Measurements from ENCODE around the gene F5.
"Not testable (repeated sequence)": the region's sequence is repeated elsewhere in the genome, so short reads cannot be mapped to it uniquely, and the experiment has no call there.

Gene F5

DNA sequence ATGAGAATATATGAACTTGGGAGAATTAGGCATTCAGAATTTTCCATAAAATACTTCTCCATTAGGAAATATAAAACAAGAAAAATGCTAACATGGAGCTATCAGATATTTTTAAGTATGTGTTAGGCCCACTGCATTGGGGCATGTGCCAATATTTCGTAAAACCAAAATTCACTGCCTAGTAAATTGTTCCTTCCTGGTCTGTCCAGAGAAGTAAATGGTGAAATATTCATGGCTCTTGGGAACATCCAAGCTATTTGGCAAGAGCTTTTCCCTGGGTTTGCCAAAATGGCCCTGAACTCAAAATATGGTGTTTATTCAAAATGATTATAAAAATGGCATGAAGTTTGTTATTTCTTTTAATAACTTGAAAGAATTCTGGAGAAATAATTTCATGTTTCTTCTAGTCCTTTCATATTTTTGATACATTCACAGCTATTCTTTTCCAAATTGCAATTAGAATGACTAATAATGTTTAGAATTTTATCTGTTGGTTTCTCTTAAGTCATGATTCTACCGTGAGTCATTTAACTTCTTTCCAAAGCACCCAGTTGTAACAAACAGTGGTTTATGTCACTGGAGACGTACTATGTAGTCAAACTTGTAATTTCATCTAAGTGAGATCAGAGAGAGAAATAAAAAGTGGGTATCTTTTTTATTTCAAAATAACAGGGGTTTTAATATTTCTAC lies 74.8 kb downstream of the F5 start:
- no peak for DNase-seq (ENCODE audit: low read depth in 2 of 2, low spot score in 1 of 2)

GRCh38 chr1:169510060-169510459 lies 76.2 kb downstream of the F5 start:
- no peak for DNase-seq (ENCODE audit: low read depth in 2 of 2, low spot score in 1 of 2)

GRCh38 chr1:169509354-169509753 lies 76.9 kb downstream of the F5 start:
- no peak for DNase-seq (ENCODE audit: low read depth in 2 of 2, low spot score in 1 of 2)

DNA sequence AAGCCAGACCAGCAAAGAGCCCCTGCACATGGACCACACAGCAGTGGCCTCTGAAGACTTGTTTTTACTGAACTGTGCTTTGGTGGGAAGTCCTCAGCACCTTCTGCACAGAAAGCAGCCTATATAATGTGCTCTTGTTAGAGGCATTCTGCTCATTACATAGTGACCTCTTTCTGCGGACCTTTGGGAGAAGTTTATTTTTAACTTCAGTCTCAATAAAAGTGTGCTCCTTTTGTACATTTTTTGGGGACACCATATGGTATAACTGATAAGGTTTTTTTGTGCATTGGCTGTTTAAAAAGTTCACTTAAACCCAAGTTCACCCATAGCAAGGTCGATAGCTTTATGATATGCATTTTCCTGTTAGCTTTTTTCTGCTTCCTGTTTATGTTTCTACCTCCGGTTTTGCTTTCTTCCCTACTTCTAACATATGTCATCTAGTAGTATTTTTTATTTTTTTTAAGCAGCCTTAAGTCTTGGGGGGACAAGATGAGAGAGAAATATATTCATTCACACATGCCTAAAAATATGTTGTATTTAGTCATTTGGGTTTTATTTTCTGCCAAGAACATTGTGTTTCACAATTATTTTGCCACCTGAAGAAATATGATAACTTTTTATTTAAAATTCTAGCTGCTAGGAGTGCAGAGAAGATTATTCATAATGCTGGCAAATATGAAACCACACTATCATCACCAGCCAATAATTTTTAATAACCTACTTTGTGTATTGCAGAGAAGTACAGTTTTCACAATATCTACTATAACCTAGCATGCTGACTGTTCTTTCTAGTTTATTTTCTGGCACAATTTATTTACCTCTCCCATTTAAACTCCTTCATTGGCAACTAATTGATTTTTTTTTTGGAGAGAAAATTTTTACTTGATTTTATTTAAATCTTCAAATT lies 77.6 kb downstream of the F5 start:
- no peak for DNase-seq (ENCODE audit: low read depth in 2 of 2, low spot score in 1 of 2)

DNA sequence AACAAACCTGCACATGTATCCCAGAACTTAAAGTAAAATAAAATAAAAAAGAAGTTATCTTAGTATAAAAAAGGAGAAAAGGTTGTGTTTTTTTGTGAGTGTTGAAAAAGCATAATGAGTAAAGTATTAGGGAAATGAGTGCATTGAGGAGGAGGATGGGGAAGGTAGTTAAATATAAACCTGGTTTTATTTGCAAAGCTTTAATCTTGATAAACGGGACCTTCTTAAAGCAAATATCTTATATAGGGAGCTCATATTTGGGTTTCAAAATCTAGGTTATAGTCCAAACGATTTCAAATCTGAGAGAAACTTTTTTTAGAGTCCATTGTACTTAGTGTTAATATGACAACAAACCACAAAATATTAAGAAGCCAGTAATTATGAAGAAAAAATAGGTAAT lies 78.9 kb downstream of the F5 start:
- no peak for DNase-seq (ENCODE audit: low read depth in 2 of 2, low spot score in 1 of 2)

DNA sequence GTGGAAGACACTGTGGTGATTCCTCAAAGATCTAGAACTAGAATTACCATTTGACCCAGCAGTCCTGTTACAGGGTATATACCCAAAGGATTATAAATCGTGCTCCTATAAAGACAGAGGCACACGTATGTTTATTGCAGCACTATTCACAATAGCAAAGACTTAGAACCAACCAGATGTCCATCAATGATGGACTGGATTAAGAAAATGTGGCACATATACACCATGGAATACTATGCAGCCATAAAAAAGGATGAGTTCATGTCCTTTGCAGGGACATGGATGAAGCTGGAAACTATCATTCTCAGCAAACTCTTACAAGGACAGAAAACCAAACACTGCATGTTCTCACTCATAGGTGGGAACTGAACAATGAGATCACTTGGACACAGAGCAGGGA lies 82.7 kb downstream of the F5 start:
- not testable (repeated sequence) for DNase-seq (ENCODE audit: low read depth in 2 of 2, low spot score in 1 of 2)

DNA sequence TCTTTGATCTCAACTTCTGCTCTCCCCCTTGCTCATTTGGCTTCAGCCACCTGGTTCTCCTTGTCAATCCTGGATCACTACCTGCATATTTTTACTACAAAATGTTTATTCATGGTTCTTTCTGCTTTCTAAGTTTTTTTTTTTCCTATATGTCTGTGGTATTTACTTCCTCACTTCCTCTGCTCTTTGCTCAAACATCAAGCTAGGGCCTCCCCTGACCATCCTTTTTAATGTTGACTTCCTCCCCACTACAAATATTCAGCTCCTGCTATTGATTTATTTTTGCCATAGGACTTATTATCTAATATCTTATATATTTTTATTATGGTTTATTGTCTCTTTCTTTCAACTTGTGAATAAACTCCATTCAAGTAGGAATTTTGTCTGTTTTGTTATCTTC lies 86.5 kb downstream of the F5 start:
- DNase-seq (ENCODE audit: low read depth in 2 of 2, low spot score in 1 of 2): no peak

- DNase-seq (ENCODE audit: low read depth in 2 of 2, low spot score in 1 of 2): no peak
Observed at GRCh38 chr1:169497317-169497716, 89.0 kb downstream of the F5 start.

DNA sequence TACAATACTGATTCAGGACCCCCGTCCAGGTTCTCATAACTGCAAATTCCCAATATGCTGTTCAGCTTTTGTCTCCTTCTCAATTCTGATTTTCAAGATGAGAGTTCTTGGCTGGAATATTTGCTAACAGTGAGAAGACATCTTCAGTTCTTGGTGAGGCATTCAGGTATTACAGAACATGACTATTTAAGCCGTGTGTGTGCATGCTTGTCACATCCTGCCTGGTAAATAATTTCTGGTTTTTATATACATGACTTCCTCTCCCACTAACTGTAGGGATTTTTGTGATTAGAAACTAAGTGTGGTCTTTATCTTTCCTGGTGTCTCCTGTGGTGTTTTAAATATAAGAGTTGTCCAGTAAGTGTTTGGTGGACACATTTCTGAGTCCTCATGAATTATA lies 90.4 kb downstream of the F5 start:
- no peak for DNase-seq (ENCODE audit: low read depth in 2 of 2, low spot score in 1 of 2)

- no peak for DNase-seq (ENCODE audit: low read depth in 2 of 2, low spot score in 1 of 2)
Observed at GRCh38 chr1:169495046-169495775, 91.1 kb downstream of the F5 start.

DNA sequence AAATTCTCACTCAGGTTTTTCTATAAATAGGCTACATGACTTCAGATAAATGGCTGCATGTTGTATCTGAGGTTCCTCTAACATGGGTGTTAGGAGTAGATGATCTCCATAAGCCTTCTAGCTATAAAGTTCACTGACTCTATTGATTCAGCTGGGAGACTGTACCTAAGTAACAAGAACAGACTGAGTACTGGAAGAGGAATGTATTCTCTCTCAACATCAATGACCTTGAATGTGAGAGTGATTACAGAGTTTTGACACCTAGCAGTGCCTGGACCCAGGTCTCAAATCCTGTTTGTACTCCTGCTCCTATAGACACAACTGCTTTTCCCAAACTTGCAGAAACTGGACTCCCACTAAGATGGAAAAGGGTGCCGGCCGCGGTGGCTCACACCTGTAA lies 91.9 kb downstream of the F5 start:
- no peak for DNase-seq (ENCODE audit: low read depth in 2 of 2, low spot score in 1 of 2)

- DNase-seq (ENCODE audit: low read depth in 2 of 2, low spot score in 1 of 2): no peak
Observed at GRCh38 chr1:169493251-169493650, 93.0 kb downstream of the F5 start.

- no peak for DNase-seq (ENCODE audit: low read depth in 2 of 2, low spot score in 1 of 2)
Observed at GRCh38 chr1:169491845-169492281, 94.4 kb downstream of the F5 start.

- DNase-seq (ENCODE audit: low read depth in 2 of 2, low spot score in 1 of 2): no peak
Observed at GRCh38 chr1:169488157-169488556, 98.1 kb downstream of the F5 start.

- no peak for DNase-seq (ENCODE audit: low read depth in 2 of 2, low spot score in 1 of 2)
Observed at GRCh38 chr1:169487561-169487960, 98.7 kb downstream of the F5 start.

DNA sequence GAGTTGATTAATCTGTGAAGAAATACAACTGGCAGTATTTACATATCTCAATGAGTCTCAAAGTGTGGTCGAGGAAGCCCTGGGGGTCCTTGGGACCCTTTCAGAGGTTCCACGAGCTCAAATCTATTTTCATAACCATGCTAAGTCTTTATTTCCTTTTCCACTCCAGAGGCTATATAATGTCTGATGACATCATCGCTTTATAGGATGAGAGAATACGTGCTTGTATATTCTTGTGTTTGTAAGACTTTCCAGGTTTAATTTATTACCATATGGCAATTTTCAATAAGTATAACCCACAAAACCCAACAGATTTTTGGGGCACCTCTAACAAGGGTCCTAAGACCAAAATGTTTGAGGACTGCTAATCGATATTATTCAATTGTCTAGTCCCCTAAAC lies 99.1 kb downstream of the F5 start:
- no peak for DNase-seq (ENCODE audit: low read depth in 2 of 2, low spot score in 1 of 2)

GRCh38 chr1:169486281-169487051 lies 99.8 kb downstream of the F5 start:
- DNase-seq (ENCODE audit: low read depth in 2 of 2, low spot score in 1 of 2): no peak

DNA sequence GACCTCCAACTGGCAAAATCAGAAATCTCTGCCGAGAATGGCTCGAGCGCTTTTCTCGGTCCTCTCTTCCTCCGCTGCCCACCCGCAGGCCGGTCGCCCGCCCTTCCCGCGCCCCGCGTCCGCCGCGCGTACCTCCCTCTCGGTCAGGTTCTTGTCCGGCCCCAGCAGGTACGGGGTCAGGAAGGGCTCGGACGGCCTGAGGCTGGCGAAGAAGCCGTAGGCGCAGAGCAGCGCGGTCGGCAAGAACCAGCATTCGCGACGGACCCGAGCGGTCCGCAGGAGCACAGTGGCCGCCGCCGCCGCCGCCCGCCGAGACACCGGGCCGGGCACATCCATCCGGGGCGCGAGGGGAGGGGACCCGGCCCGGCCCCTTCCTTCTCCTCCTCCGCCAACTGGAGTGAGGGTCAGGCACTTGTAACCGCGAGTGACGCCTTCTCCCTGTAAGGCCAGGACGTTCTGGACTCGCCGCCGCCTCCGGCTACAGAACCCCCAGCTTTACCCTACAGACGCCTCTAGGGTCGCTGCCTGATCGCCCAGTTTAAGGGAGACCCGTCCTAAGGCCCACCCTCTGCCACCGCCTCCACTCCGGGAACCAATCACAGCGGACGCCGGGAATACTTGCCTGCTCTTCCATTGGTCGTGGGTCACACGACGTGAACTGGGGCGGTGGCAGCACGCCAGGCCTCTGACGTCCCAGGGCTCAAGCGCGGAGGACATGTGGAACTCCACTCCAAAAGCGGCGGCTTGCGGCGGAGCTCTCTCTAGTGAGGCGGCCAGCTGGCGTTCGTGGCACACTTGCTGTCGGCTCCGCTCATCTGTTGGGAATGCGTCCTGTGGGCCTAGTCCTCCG lies 100.6 kb downstream of the F5 start, which contains the start of gene SLC19A2:
Gene SLC19A2 (minus strand): TSS at position 514 of the 850 bp plus-strand sequence. CDS start 178 bp downstream, at position 336.
- peak; percentile 81 to 91 for DNase-seq (ENCODE audit: low read depth in 2 of 2, low spot score in 1 of 2)

- no peak for DNase-seq (ENCODE audit: low read depth in 2 of 2, low spot score in 1 of 2)
Observed at GRCh38 chr1:169484683-169485430, 101.4 kb downstream of the F5 start.
